Activated T-helper 2 cell treated with anti-CD3 and anti-CD28 coated beads, Interferon-gamma antibody, Interleukin-2, Interleukin-4, amounts not matched to agents 10 μg/mL and 5 μg/mL and 100 μg/mL, durations not matched to agents 14 hours and 24 hours and 36 hours (primary cell): Measurements from ENCODE around the gene EIF6. TPM values are rescaled to one million over a fixed set of nuclear protein-coding genes. Genes with fewer than 3 reads are reported as not detected.

ENCODE experiments used
- DNase-seq: peaks from one replicate; pipeline ENCODE4 v3.0.0; 2021; ENCODE audit warnings: low spot score
- H3K27ac Mint-ChIP-seq: one replicate; pipeline ENCODE4 v1.8.0; 2021; ENCODE audit warnings: mixed read lengths
- H3K27me3 Mint-ChIP-seq: one replicate; pipeline ENCODE4 v1.8.0; 2021; ENCODE audit warnings: low read depth, mixed read lengths
- H3K36me3 Mint-ChIP-seq: one replicate; pipeline ENCODE4 v1.8.0; 2021; ENCODE audit warnings: low read depth, mixed read lengths
- H3K4me1 Mint-ChIP-seq: one replicate; pipeline ENCODE4 v1.8.0; 2021; ENCODE audit warnings: low read depth, mixed read lengths
- H3K4me3 Mint-ChIP-seq: one replicate; pipeline ENCODE4 v1.8.0; 2021; ENCODE audit warnings: low read depth, mild to moderate bottlenecking, moderate library complexity, mixed read lengths
- H3K9me3 Mint-ChIP-seq: one replicate; pipeline ENCODE4 v1.8.0; 2021; ENCODE audit warnings: mixed read lengths
- intact Hi-C: fragments of 100-400 bp; cut with micrococcal nuclease; formaldehyde crosslinking; loops from one replicate; pipeline ENCODE4 v1.15.1; 2023
- total RNA-seq: library from RNA; stranded (reverse); gene quantifications from 2 replicates; pipeline ENCODE4 v1.2.3, GENCODE V29; 2022

Gene EIF6
- total RNA-seq, 1 donor from 2014 or later: 183 TPM

- DNase-seq: no peak
- peaks cover 17% of the 10 kb centered on the region for H3K4me1 Mint-ChIP-seq
- no peak overlapping the region for H3K4me3 Mint-ChIP-seq
- H3K27me3 Mint-ChIP-seq: no peaks in the 10 kb centered on the region
- no peaks in the 10 kb centered on the region for H3K36me3 Mint-ChIP-seq
- H3K9me3 Mint-ChIP-seq: no peaks in the 10 kb centered on the region
- H3K27ac Mint-ChIP-seq: no peak overlapping the region
- intact Hi-C loops: no loop called here
Observed at GRCh38 chr20:35248641-35249475, 35.7 kb downstream of the EIF6 start.

GRCh38 chr20:35246723-35247122 lies 37.8 kb downstream of the EIF6 start:
- Mint-ChIP-seq H3K36me3 (no peaks in the 10 kb centered on the region), H3K4me1 (peaks cover 8% of the 10 kb centered on the region), H3K27me3 (no peaks in the 10 kb centered on the region), H3K9me3 (no peaks in the 10 kb centered on the region), H3K27ac (no peak overlapping the region), H3K4me3 (no peak overlapping the region)
- intact Hi-C loops: no loop called here
- no peak for DNase-seq

GRCh38 chr20:35243986-35244385 lies 40.6 kb downstream of the EIF6 start:
- Mint-ChIP-seq H3K27me3 (no peaks in the 10 kb centered on the region), H3K27ac (no peak overlapping the region), H3K4me3 (no peak overlapping the region), H3K9me3 (no peaks in the 10 kb centered on the region), H3K4me1 (no peaks in the 10 kb centered on the region), H3K36me3 (no peaks in the 10 kb centered on the region)
- no peak for DNase-seq
- intact Hi-C loops: no loop called here

GRCh38 chr20:35243317-35243716 lies 41.3 kb downstream of the EIF6 start:
- H3K27ac Mint-ChIP-seq: no peak overlapping the region
- H3K4me3 Mint-ChIP-seq: no peak overlapping the region
- intact Hi-C loops: no loop called here
- peaks cover 3% of the 10 kb centered on the region for H3K4me1 Mint-ChIP-seq
- H3K27me3 Mint-ChIP-seq: no peaks in the 10 kb centered on the region
- DNase-seq: no peak
- H3K36me3 Mint-ChIP-seq: no peaks in the 10 kb centered on the region
- no peaks in the 10 kb centered on the region for H3K9me3 Mint-ChIP-seq

- no peak overlapping the region for H3K4me3 Mint-ChIP-seq
- no peak for DNase-seq
- intact Hi-C loops: no loop called here
- peaks cover 6% of the 10 kb centered on the region for H3K4me1 Mint-ChIP-seq
- no peak overlapping the region for H3K27ac Mint-ChIP-seq
- no peaks in the 10 kb centered on the region for H3K36me3 Mint-ChIP-seq
- H3K9me3 Mint-ChIP-seq: no peaks in the 10 kb centered on the region
- no peaks in the 10 kb centered on the region for H3K27me3 Mint-ChIP-seq
Observed at GRCh38 chr20:35240811-35241293, 43.7 kb downstream of the EIF6 start.

- Mint-ChIP-seq H3K9me3 (no peaks in the 10 kb centered on the region), H3K27ac (no peak overlapping the region), H3K27me3 (no peaks in the 10 kb centered on the region), H3K4me3 (no peak overlapping the region), H3K36me3 (no peaks in the 10 kb centered on the region), H3K4me1 (peaks cover 6% of the 10 kb centered on the region)
- no peak for DNase-seq
- intact Hi-C loops: no loop called here
Observed at GRCh38 chr20:35240083-35240810, 44.3 kb downstream of the EIF6 start.

- DNase-seq: no peak
- intact Hi-C loops: no loop called here
- no peaks in the 10 kb centered on the region for H3K36me3 Mint-ChIP-seq
- no peak overlapping the region for H3K27ac Mint-ChIP-seq
- no peak overlapping the region for H3K4me3 Mint-ChIP-seq
- no peaks in the 10 kb centered on the region for H3K9me3 Mint-ChIP-seq
- no peaks in the 10 kb centered on the region for H3K27me3 Mint-ChIP-seq
- H3K4me1 Mint-ChIP-seq: peaks cover 6% of the 10 kb centered on the region
Observed at GRCh38 chr20:35238735-35239134, 45.8 kb downstream of the EIF6 start.

- no peak for DNase-seq
- Mint-ChIP-seq H3K27me3 (no peaks in the 10 kb centered on the region), H3K36me3 (no peaks in the 10 kb centered on the region), H3K27ac (no peak overlapping the region), H3K4me3 (no peak overlapping the region), H3K4me1 (peaks cover 6% of the 10 kb centered on the region), H3K9me3 (no peaks in the 10 kb centered on the region)
- intact Hi-C loops: no loop called here
Observed at GRCh38 chr20:35238170-35238569, 46.4 kb downstream of the EIF6 start.

GRCh38 chr20:35237486-35237885 lies 47.1 kb downstream of the EIF6 start:
- Mint-ChIP-seq H3K9me3 (no peaks in the 10 kb centered on the region), H3K27ac (no peak overlapping the region), H3K4me1 (peaks cover 6% of the 10 kb centered on the region), H3K4me3 (no peak overlapping the region), H3K36me3 (no peaks in the 10 kb centered on the region), H3K27me3 (no peaks in the 10 kb centered on the region)
- intact Hi-C loops: no loop called here
- no peak for DNase-seq

- no peak overlapping the region for H3K27ac Mint-ChIP-seq
- no peaks in the 10 kb centered on the region for H3K9me3 Mint-ChIP-seq
- H3K27me3 Mint-ChIP-seq: peaks cover 2% of the 10 kb centered on the region
- H3K4me3 Mint-ChIP-seq: no peak overlapping the region
- no peaks in the 10 kb centered on the region for H3K36me3 Mint-ChIP-seq
- intact Hi-C loops: no loop called here
- no peak for DNase-seq
- H3K4me1 Mint-ChIP-seq: peaks cover 6% of the 10 kb centered on the region
Observed at GRCh38 chr20:35235881-35236280, 48.7 kb downstream of the EIF6 start.

- no peaks in the 10 kb centered on the region for H3K4me1 Mint-ChIP-seq
- intact Hi-C loops: no loop called here
- DNase-seq: no peak
- H3K36me3 Mint-ChIP-seq: no peaks in the 10 kb centered on the region
- peaks cover 22% of the 10 kb centered on the region for H3K27me3 Mint-ChIP-seq
- no peak overlapping the region for H3K27ac Mint-ChIP-seq
- no peak overlapping the region for H3K4me3 Mint-ChIP-seq
- H3K9me3 Mint-ChIP-seq: no peaks in the 10 kb centered on the region
Observed at GRCh38 chr20:35232575-35232974, 52.0 kb downstream of the EIF6 start.
